Mesodermal cell (in vitro differentiated cells): Measurements from ENCODE around the gene ZFHX2.

Source experiments
- H3K27ac ChIP-seq: 2 replicates; pipeline ENCODE4 v1.7.0; 2013; ENCODE audit warnings: mild to moderate bottlenecking, low read depth, low read length, moderate library complexity; ENCODE audit not compliant: severe bottlenecking
- H3K36me3 ChIP-seq: 2 replicates; pipeline ENCODE4 v1.7.1; 2013; ENCODE audit warnings: mild to moderate bottlenecking, low read length, moderate library complexity; ENCODE audit not compliant: control insufficient read depth, insufficient read depth
- H3K4me1 ChIP-seq: one replicate; pipeline ENCODE4 v1.7.1; 2013; ENCODE audit warnings: mild to moderate bottlenecking, low read length; ENCODE audit not compliant: insufficient read depth, control insufficient read depth, poor library complexity, severe bottlenecking
- H3K4me3 ChIP-seq: 2 replicates; pipeline ENCODE4 v1.7.0; 2013; ENCODE audit warnings: low read length, control low read depth, mild to moderate bottlenecking; ENCODE audit not compliant: insufficient read depth, poor library complexity, severe bottlenecking; ENCODE audit errors: extremely low read depth
- H3K9me3 ChIP-seq: 2 replicates; pipeline ENCODE4 v1.7.1; 2013; ENCODE audit warnings: mild to moderate bottlenecking, low read length, moderate library complexity; ENCODE audit not compliant: control insufficient read depth
- WGBS, 2 experiments: methylation state at CpG; one replicate each; pipeline ENCODE4 v1.1.5; 2013; ENCODE audit warnings: missing lambda C conversion rate in 2 of 2; ENCODE audit not compliant: insufficient coverage in 2 of 2; 5-methylcytosine and 5-hydroxymethylcytosine counted together

Gene ZFHX2

DNA sequence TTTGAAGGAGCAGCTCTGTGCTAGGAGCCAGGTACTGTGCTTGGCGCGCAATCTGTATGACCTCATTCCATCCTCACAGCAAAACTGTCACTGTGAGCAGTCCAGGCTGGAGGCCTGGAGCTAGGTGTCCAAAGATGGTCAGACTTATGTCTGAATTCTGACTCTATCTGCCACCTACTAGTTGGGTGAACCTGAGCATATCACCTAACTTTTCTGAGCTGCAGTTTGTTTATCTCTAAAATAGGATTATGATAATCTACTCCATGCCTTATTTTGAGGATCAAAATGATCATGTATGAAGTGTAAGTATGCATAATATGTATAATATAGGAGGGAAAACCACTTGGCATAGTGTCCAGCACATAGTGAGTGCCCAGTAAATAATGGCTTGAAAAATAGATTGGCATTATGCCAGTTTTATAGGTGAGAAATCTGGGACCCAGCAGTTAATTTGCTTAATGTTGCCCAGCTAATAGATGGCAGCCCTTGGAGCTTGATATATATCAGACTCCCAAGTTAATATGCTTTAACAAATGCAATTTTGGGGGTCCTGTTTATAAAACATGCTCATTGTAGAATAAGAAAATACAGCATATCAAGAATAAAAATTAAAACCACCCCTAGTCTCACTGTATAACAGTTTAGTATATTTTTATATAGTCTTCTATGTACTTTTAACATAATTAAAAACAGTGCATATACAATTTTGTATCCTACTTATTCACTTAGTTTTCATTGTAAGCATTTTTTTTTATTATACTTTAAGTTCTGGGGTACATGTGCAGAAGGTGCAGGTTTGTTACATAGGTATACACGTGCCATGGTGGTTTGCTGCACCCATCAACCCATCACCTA is 31.6 kb upstream of the ZFHX2 start:
- Histone ChIP-seq H3K9me3 (no peaks in the 10 kb centered on the region), H3K27ac (no peak overlapping the region), H3K36me3 (no peaks in the 10 kb centered on the region), H3K4me1 (peaks cover 3% of the 10 kb centered on the region), H3K4me3 (no peak overlapping the region)
- WGBS, 2 experiments = 100% methylated on average over 2 of the region's 3 CpGs

DNA sequence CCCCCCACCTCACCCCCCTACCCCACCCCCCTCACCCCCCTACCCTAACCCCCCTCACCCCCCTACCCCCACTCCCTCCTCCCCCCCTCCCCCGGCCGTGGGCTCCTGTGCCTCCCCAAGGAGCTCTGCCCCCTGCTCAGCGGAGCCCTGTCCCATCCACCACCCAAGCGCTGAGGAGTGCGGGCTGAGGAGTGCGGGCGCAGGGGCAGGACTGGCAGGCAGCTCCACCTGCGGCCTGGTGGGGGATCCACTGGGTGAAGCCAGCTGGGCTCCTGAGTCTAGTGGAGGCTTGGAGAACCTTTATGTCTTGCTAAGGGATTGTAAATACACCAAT is 29.4 kb upstream of the ZFHX2 start:
- H3K27ac ChIP-seq = no peak overlapping the region
- H3K36me3 ChIP-seq = no peaks in the 10 kb centered on the region
- WGBS, 2 experiments = 93 to 99% methylated on average over 4 to 6 of the region's 8 CpGs
- no peak overlapping the region for H3K4me3 ChIP-seq
- H3K9me3 ChIP-seq = no peaks in the 10 kb centered on the region
- peaks cover 3% of the 10 kb centered on the region for H3K4me1 ChIP-seq

DNA sequence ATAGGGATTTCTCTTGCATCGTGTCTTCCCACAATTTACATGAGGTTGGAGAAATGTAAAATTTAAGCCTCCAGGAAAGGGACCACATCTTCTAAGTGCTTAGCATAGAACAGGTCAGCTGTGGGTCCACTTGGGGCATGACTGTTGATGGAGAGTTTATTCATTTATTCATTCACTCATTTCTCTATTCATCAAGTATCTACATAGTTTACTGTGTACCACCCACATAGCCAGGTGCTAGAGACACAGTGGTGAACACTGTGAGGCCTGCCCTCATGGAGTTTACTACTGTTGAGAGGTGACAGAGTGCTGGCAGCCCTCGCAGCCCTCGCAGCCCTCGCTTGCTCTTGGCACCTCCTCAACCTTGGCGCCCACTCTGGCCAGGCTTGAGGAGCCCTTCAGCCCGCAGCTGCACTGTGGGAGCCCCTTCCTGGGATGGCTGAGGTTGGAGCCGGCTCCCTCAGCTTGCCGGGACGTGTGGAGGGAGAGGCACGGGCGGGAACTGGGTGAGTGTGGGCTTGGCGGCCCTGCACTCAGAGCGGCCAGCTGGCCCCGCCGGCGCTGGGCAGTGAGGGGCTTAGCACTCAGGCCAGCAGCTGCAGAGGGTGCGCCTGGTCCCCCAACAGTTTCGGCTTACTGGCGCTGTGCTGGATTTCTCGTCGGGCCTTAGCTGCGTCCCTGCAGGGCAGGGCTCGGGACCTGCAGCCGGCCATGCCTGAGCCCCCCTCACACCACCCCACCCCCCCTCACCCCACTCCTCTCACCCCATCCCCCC is 28.8 kb upstream of the ZFHX2 start:
- WGBS, 2 experiments = 92 to 93% methylated on average over 13 to 18 of the region's 24 CpGs
- Histone ChIP-seq H3K4me1 (peaks cover 3% of the 10 kb centered on the region), H3K4me3 (no peak overlapping the region), H3K9me3 (no peaks in the 10 kb centered on the region), H3K27ac (no peak overlapping the region), H3K36me3 (no peaks in the 10 kb centered on the region)

DNA sequence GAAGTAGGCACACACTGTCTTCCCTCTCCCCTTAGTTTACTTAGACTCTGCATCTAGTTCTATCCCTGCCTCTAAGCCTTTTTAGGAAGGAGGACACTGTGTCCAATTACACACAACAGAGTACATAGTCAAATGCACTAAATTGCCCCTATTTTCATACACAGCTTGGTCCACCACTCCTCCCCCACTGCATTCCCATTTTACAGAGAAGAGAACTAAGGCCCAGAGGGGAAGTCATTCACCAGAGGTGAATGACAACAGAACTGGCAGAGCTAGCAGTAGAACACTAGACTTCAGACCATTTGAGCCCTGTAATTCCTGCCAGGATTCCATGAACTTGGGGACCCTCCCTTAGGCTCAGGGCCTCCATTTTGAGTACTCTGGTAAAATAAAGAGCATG is 28.2 kb upstream of the ZFHX2 start:
- no peaks in the 10 kb centered on the region for H3K9me3 ChIP-seq
- no peak overlapping the region for H3K27ac ChIP-seq
- no peak overlapping the region for H3K4me3 ChIP-seq

DNA sequence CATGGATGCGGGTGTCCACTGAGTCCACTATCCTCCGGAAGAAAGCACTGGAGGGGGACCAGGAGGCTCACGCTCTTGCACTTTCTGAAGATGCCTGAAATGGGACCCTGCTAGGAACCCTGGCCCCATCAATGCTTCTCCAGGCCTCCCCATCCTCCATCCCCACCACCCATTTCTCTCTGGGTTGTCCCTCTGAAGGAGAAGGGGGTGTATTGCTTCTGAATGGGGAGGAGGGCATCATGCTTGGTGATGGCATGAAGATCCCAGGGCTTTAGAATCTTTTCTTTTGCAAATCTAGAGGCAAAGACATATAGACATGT is 27.7 kb upstream of the ZFHX2 start:
- 54 to 80% methylated on average over 1 to 2 of the region's 3 CpGs for WGBS, 2 experiments
- Histone ChIP-seq H3K4me3 (no peak overlapping the region), H3K27ac (no peak overlapping the region), H3K4me1 (peaks cover 3% of the 10 kb centered on the region), H3K36me3 (no peaks in the 10 kb centered on the region), H3K9me3 (no peaks in the 10 kb centered on the region)

More for the DNA sequence above, 28.2 kb upstream of the ZFHX2 start:
- H3K4me1 ChIP-seq = peaks cover 3% of the 10 kb centered on the region
- H3K36me3 ChIP-seq = no peaks in the 10 kb centered on the region

DNA sequence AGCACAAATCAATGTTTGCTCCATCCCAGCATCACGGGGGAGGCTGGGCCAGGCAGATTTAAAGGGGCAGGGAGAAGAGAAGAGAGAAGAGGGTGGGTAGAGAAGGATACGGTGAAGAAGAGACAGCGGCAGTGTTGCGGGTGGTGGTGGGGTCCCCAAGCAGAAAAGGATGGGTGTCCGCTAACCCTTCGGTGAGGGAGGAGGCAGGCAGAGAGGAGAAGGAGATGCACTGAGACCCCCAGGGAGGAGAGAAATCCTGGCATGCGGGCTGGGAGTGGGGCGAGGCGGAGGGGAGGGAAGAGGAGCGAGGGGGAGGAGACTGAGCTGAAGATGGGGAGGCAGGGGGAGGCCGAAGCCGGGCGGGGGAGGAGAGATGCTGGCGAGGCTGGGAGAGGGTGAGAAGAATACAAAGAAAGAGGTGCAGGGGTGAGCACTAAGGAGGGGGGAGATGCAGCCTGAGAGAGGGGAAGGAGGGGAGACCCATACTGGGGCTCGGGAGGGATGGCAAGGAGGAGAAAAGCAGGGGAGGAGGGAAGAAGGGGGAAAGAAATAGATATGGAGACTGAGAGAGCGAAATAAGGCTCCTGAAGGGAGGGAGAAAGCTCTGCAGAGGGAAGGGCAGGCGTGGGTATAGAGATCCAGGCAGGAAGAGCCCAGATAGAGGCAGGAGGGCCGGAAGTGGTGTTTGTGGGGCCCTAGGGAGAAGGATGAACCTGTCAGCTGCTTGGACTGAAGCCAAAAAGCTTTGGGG is 27.2 kb upstream of the ZFHX2 start, which contains the start of gene JPH4:
TSS of gene JPH4 (minus strand) at position 231 of the 751 bp plus-strand sequence. CDS start 1,337 bp downstream, outside the sequence.
- Histone ChIP-seq H3K27ac (no peak within 1 kb of the TSS), H3K4me3 (peak within 1 kb of the TSS; percentile 34), H3K9me3 (no peaks in the 10 kb centered on the region), H3K36me3 (no peaks in the 10 kb centered on the region), H3K4me1 (peaks cover 3% of the 10 kb centered on the region)
- WGBS, 2 experiments = 11 to 16% methylated on average over 14 to 17 of the region's 18 CpGs

DNA sequence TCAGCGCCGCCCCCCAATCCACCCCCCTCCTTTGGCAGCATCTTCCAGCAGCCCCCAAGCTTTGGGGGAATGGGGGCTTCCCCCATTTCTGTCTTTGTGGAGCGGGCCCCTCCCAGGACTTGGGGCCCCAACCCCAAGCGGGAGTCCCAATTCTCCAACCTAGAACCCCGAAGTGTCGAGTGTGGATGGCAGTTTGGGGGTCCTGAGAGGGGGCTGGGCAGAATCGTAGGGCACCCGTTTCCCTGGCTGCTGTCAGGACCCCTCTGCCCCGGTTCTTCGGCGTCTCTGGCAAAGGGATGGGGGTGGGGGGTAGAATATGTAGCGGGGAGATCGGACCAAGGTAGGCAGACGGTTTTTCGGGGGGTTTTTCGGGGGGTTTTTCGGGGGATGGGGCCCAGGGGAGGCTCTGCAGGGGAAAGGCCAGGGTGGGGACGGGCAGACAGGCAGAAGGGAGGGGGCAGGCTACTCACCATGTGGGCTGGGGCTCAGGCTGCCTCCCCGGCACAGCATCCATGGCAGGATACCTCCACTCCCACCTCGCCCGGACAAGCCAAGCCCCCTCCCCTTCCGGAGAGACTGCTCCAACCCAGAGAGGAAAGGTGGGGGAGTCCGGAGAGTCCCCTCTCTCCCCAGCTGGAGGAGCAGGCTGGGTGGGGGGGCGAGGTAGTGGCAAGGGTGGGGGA is 26.3 kb upstream of the ZFHX2 start:
- H3K36me3 ChIP-seq = no peaks in the 10 kb centered on the region
- no peak overlapping the region for H3K27ac ChIP-seq
- peaks cover 4% of the 10 kb centered on the region for H3K4me1 ChIP-seq
- H3K4me3 ChIP-seq = peak overlapping the region; percentile 34
- no peaks in the 10 kb centered on the region for H3K9me3 ChIP-seq
- WGBS, 2 experiments = 1 to 3% methylated on average over 5 to 13 of the region's 24 CpGs

DNA sequence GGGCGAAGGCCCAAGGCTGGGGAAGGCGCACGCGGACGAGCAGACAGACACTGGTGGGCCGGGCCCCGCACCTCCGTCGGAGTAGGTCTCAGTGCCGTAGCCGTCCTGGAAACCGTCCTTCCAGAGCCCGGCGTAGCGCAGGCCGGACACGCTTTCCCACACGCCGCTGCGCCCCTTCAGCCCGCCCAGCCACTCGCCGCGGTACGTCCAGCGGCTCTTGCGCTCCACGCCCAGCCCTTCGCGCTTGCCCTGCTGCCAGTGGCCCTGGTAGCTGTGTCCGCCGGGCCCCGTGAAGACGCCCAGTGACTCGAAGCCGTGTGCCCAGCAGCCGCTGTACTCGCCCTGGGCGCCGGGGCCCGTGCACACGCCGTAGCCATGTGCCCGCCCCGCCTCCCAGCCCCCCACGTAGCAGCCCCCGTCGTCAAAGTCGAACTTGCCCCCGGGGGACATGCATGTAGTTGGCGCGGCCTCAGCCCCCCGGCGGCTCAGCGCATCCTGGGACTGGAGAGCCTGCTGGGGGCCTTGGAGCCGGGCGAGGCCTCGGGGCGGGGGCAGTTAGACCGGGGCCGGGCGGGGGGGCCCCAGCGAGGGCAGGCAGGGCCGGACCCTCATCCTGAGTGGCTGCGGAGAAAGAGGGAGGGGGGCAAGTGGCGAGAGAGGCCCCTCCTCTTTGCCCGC is 25.6 kb upstream of the ZFHX2 start:
- H3K4me3 ChIP-seq = peak overlapping the region; percentile 34
- H3K4me1 ChIP-seq = peaks cover 11% of the 10 kb centered on the region
- H3K9me3 ChIP-seq = no peaks in the 10 kb centered on the region
- H3K36me3 ChIP-seq = no peaks in the 10 kb centered on the region
- no peak overlapping the region for H3K27ac ChIP-seq
- WGBS, 2 experiments = 6 to 7% methylated on average over 46 to 56 of the region's 67 CpGs

DNA sequence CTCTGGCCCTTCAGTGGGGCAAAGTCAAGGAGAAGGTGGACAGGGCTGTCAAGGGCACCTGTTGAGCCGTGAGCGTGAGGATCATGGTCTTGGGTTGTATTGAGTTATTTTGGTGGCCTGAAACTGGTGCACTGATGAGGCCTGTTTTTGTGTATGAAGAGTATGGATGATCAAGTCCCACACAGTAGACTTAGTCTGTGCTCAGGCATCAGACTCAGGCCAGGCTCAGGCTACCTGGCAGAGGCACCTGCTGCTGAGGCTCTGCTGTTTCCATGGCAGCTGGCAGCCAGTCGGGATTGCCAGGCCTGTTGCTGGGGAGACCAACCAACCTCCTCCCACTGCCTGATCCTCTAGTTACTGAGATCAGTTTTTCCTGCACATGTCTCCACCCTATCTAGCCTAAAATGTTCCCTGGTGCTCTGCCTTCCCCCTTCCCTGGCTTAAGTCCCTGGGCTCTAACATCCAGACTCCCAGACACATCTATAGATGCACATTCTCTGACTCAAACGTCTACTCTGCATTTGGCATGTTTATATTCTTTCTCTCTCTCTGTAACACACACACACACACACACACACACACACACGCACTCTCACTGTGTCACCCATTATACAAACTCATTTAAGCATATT is 21.9 kb upstream of the ZFHX2 start:
- 89 to 96% methylated on average over 3 to 5 of the region's 5 CpGs for WGBS, 2 experiments
- Histone ChIP-seq H3K4me1 (peaks cover 14% of the 10 kb centered on the region), H3K9me3 (no peaks in the 10 kb centered on the region), H3K36me3 (no peaks in the 10 kb centered on the region), H3K27ac (no peak overlapping the region), H3K4me3 (no peak overlapping the region)
